ENCODE results near the gene FGG. TPM values are rescaled to one million over a fixed set of nuclear protein-coding genes. Genes with fewer than 3 reads are reported as not detected.
A peak's percentile ranks its signal among the peaks of the same experiment; 100 is the strongest.

FGG gene
- total RNA-seq: 0.26 and 0.38 TPM in 2 replicates

DNA sequence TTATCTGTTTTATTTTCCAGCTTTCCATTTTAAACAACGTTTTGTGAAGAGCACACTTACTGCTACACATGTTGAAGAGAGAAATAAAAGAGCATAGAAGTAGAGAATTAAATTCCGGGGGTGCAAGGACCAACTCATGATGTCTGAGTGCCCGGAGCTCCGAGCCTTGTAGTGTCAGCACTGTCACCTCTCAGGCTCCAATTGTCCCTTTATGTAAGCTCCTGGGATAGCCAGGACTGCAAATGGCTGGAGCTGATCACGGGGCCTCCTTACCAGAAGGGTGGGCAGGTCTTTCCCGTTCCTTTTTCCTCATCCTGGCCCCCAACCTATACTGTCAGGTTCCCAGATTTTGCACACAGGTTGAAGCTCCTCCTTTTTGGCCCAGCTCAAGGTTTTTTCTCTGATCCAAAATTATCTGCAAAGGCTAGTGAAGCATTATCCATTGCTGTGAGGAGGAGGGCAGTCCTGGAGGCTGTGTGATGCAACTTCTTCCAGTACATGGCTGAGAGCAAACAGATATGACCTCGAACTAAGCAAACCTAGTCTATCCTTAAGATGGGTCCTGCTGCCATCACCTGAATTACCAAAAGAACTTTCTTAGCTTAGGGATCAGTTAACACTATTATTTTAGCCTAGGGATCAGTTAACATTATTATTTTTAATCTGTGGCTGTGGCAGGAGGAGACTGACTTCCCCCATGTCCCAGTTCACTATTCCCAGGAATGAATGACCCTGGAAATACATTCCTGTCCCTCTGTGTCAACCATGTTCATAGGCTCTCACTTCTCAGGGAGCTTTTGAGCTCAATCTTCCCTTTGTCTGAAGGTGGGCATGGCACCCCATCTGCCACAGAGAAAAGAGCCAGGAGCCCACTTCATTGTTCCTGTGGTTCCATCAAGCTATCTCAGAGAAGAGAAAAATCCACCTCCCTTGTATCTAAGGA is at the start of gene FGG:
Gene FGG (minus strand): TSS at position 185 of the 943 bp plus-strand sequence. CDS start 47 bp downstream, at position 138.
- no peak within 1 kb of the TSS for H3K4me3 ChIP-seq (ENCODE audit: low read depth, low read length)
- no peaks in the 10 kb centered on the region for H3K27me3 ChIP-seq (ENCODE audit: control insufficient read depth, insufficient read depth, low read length)
- no peak for DNase-seq (ENCODE audit: low read depth)
- FAIRE-seq: no peak
- TF ChIP-seq, protein P1, sequence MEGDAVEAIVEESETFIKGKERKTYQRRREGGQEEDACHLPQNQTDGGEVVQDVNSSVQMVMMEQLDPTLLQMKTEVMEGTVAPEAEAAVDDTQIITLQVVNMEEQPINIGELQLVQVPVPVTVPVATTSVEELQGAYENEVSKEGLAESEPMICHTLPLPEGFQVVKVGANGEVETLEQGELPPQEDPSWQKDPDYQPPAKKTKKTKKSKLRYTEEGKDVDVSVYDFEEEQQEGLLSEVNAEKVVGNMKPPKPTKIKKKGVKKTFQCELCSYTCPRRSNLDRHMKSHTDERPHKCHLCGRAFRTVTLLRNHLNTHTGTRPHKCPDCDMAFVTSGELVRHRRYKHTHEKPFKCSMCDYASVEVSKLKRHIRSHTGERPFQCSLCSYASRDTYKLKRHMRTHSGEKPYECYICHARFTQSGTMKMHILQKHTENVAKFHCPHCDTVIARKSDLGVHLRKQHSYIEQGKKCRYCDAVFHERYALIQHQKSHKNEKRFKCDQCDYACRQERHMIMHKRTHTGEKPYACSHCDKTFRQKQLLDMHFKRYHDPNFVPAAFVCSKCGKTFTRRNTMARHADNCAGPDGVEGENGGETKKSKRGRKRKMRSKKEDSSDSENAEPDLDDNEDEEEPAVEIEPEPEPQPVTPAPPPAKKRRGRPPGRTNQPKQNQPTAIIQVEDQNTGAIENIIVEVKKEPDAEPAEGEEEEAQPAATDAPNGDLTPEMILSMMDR (IDR thresholded peaks at IDR 0.05; ENCODE audit: insufficient read depth, low read length, severe bottlenecking): no peak
- H3K36me3 ChIP-seq (ENCODE audit: control insufficient read depth, insufficient read depth, low read length): no peaks in the 10 kb centered on the region

DNA sequence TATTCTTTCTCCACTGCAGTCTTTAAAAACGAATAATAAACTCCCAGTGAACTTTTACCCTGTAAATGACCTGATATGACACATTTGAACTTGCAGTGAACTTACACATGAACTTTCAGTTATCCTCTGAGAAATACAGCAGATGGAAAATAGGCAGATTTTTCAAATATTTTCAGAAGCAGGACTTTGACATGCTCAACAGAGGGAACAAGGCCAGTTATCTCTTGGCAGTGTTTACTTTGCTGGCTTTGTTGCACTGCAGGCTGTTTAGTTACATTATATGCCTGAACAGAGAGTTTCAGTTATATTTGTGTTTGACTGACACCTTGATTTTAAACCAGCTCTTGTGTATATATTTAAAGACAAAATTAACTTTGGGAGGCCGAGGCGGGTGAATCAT is 47.6 kb upstream of the FGG start:
- no peak for FAIRE-seq
- TF ChIP-seq, protein P1 (IDR thresholded peaks at IDR 0.05; ENCODE audit: insufficient read depth, low read length, severe bottlenecking): no peak
- Histone ChIP-seq H3K4me3 (ENCODE audit: low read depth, low read length) (no peak overlapping the region), H3K36me3 (ENCODE audit: control insufficient read depth, insufficient read depth, low read length) (no peaks in the 10 kb centered on the region), H3K27me3 (ENCODE audit: control insufficient read depth, insufficient read depth, low read length) (no peaks in the 10 kb centered on the region)
- no peak for DNase-seq (ENCODE audit: low read depth)

DNA sequence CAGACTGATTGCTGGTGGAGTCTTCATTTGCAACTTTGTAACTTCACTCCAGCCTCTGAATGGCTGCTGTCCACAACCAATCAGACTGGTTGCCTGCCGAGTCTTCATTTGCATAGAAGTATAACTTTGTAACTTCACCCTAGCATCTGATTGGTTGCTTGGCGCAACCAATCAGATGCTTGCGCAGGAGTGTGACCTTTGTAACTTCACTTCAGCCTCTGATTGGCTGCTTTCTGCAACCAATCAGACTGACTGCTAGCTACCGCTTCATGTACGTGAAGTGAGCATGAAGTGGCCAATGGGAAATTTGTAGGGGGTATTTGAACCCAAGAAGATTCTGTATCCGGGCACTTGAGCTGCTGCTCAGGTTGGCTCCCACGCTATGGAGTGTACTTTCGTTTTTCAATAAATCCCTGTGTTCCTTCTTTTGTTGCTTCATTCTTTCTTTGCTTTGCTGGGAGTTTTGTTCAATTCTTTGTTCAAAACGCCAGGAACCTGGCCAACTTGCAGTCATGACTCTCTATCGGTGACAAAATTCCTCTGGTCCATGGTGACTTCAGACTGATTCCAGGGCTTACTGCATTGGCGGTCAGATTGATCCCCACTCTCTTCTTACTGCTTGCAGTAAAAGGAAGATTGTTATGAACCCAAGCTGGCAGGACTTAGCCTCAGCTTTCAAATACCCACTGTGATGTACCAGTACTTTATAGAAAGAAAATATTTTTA is 46.4 kb upstream of the FGG start:
- Histone ChIP-seq H3K36me3 (ENCODE audit: control insufficient read depth, insufficient read depth, low read length) (no peaks in the 10 kb centered on the region), H3K4me3 (ENCODE audit: low read depth, low read length) (no peak overlapping the region), H3K27me3 (ENCODE audit: control insufficient read depth, insufficient read depth, low read length) (no peaks in the 10 kb centered on the region)
- no peak for DNase-seq (ENCODE audit: low read depth)
- TF ChIP-seq, protein P1 (IDR thresholded peaks at IDR 0.05; ENCODE audit: insufficient read depth, low read length, severe bottlenecking): no peak
- FAIRE-seq: no peak

DNA sequence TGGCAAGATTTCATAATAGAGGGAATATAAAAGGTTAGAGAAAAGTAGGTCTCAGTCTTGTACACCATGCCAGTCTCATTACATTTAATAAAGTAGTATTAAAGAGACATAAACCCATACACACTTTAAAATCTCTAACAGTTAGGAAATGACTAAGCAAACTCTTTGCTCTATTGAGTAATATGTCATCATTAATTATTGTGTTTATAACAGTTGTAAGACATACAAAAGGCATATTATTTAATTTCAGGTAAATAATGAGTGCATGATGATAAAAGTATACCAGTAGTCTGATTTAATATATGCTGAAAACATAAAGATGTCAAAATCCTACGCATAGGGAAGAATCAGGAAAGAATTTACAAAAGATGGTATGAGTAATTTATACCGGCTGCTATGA is 31.0 kb upstream of the FGG start:
- DNase-seq (ENCODE audit: low read depth) (peak; percentile 62), FAIRE-seq (no peak)
- TF ChIP-seq, protein P1 (IDR thresholded peaks at IDR 0.05; ENCODE audit: insufficient read depth, low read length, severe bottlenecking): no peak
- Histone ChIP-seq H3K27me3 (ENCODE audit: control insufficient read depth, insufficient read depth, low read length) (no peaks in the 10 kb centered on the region), H3K36me3 (ENCODE audit: control insufficient read depth, insufficient read depth, low read length) (no peaks in the 10 kb centered on the region), H3K4me3 (ENCODE audit: low read depth, low read length) (no peak overlapping the region)

DNA sequence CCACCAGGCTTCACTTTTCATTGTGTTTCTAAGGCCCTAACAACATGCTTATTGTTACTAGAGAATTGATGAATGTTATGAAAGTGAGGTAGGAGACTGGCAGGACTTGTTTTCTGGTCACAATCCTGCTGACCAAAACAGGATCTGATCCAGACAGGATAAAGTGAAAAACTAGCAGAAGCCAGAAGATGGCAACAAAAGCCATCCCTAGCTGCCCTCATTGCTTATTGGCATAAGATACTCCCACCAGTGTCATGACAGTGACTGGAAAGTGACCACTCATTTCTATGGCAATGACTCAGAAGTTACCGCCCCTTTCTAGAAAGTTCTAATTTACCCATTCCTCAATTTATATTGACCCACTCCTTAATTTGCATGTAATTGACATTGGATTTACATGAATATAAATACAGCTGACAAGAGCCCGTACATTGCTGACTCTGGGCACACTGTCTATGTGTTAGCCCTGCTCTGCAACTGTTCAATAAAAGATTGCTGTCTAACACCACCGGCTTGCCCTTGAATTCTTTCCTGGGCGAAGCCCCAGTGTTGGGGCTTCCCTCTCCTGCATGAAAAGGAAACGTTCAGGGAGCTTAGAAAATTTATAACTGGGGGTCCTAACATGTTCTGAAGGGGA is 30.0 kb upstream of the FGG start:
- no peaks in the 10 kb centered on the region for H3K27me3 ChIP-seq (ENCODE audit: control insufficient read depth, insufficient read depth, low read length)
- no peak overlapping the region for H3K4me3 ChIP-seq (ENCODE audit: low read depth, low read length)
- DNase-seq (ENCODE audit: low read depth): no peak
- no peaks in the 10 kb centered on the region for H3K36me3 ChIP-seq (ENCODE audit: control insufficient read depth, insufficient read depth, low read length)
- no peak for FAIRE-seq
- TF ChIP-seq, protein P1 (IDR thresholded peaks at IDR 0.05; ENCODE audit: insufficient read depth, low read length, severe bottlenecking): no peak
